GM12865 (cell line): ENCODE data around the gene USP6NL.

ENCODE experiments used
- DNase-seq: peaks from one replicate; pipeline ENCODE4 v3.0.0; 2010; ENCODE audit warnings: low read depth
- H3K4me3 ChIP-seq: 2 replicates; pipeline ENCODE4 v1.5.1; 2011; ENCODE audit warnings: mild to moderate bottlenecking, low read depth, low read length, control low read depth
- TF ChIP-seq, protein P1 (sequence below): IDR thresholded peaks from 2 replicates; pipeline ENCODE4 v1.5.1; 2011; ENCODE audit warnings: low read length, control low read depth, low read depth, inconsistent platforms; ENCODE audit not compliant: insufficient read depth; ENCODE audit errors: missing control alignments

Gene USP6NL

DNA sequence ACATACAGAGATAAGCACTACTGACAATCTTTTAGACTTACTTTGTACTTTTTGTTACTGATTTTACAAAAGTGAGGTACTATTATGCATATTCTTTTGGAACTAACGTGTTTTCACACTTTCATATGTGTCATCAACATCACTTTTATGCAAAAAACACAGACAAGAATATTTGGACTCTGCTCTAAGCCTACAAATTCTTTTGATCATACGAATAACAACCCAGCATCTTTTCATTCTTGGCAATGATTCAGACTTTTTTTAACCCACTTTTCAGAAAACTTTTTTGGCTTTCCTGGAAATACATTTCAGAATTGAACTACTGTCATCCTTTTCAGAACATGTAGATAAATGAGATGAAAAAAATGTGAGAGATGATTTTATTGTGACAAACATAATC lies 30.2 kb downstream of the USP6NL start:
- TF ChIP-seq, protein P1, sequence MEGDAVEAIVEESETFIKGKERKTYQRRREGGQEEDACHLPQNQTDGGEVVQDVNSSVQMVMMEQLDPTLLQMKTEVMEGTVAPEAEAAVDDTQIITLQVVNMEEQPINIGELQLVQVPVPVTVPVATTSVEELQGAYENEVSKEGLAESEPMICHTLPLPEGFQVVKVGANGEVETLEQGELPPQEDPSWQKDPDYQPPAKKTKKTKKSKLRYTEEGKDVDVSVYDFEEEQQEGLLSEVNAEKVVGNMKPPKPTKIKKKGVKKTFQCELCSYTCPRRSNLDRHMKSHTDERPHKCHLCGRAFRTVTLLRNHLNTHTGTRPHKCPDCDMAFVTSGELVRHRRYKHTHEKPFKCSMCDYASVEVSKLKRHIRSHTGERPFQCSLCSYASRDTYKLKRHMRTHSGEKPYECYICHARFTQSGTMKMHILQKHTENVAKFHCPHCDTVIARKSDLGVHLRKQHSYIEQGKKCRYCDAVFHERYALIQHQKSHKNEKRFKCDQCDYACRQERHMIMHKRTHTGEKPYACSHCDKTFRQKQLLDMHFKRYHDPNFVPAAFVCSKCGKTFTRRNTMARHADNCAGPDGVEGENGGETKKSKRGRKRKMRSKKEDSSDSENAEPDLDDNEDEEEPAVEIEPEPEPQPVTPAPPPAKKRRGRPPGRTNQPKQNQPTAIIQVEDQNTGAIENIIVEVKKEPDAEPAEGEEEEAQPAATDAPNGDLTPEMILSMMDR, result no peak
- H3K4me3 ChIP-seq, result no peak overlapping the region
- DNase-seq, result no peak

DNA sequence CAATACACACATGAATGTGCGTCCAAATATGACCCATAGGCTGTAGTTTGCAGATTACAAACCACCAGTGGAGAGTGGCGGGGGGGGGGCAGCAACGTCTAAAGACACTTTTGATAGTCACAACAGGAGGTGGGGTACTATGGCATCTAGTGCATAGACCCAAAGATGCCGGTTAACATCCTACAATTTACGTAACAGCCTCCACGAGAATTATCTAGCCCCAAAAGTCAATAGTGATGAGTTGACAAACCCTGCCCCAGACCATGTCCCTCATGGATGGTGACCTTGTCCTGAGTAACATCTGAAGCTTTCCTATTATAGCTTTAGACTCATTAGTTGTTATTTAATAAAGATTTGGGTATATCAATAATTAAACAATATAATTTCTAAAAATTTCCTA lies 31.6 kb downstream of the USP6NL start:
- H3K4me3 ChIP-seq, result no peak overlapping the region
- TF ChIP-seq, protein P1, result no peak
- DNase-seq, result no peak

DNA sequence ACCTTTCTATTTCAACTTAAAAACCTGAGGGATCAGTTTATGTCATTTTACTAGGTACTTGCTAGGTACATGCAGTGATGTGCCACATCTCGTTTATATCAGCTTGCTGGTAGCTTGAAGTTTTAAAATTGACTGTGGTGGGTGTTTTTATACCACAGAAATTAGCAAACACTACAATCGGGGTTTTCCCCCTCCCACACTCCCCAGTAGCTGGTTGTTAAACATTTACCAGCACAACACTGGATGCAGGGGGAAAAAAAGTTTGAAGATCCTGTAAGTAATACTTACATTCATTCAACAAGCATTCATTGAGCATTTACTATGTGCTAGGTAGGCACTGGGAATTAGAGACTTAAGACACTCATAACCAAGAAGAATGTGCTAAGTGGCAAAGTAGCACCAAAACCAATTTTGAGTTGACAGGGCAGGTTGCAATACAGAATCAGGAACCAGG lies 32.6 kb downstream of the USP6NL start:
- H3K4me3 ChIP-seq, result no peak overlapping the region
- DNase-seq, result peak; percentile 57
- TF ChIP-seq, protein P1, result no peak

DNA sequence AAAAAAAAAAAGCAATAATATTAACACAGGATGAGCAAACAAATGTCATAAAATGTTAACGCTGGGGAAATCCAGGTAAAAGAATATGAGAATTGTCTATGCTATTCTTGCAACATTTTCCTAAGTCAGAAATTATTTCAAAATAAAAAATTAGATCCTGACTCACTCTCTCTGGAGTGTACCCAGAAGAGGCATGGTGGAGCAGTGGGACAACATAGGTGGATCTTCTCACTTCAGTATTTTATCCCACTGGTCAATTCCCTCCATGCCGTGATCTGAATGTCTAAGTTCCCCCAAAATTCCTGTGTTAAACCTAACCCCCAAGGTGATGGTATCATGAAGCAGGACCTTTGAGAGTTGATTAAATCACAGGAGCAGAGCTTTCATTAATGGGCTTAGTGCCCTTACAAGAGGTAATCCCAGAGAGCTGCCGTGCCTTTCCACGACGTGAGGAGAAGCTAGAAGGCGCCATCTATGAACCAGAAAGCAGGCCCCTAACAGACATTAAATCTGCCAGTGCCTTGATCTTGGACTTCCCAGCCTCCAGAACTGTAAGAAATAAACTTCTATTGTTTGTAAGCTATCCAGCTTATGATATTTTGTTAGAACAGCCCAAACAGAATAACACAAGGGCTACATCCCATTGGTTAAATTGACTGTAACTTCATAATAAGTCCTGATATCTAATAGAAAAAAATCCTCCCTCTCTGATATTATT lies 35.2 kb downstream of the USP6NL start:
- H3K4me3 ChIP-seq, result no peak overlapping the region
- TF ChIP-seq, protein P1, result no peak
- DNase-seq, result no peak

DNA sequence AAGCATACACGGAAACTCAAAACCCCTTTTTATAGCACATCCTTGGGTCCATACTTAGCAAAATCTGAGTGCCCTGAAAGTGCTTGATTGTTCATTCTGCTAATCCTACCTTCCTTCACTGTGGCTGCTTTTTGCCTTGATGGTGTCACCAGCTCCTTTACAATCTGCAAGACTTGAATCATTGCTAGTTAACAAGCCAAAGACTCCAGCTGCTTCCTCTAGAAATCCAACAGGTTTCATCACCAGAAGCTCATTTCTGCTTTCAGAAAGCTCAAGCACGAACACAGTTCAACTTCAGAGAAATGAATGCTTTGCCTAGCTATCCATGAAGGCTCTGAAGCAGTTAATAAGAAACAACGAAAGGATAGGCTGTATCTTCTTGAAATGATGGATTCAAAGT lies 38.0 kb downstream of the USP6NL start:
- peak; percentile 68 for DNase-seq
- TF ChIP-seq, protein P1, result no peak
- peak overlapping the region; percentile 7 for H3K4me3 ChIP-seq

DNA sequence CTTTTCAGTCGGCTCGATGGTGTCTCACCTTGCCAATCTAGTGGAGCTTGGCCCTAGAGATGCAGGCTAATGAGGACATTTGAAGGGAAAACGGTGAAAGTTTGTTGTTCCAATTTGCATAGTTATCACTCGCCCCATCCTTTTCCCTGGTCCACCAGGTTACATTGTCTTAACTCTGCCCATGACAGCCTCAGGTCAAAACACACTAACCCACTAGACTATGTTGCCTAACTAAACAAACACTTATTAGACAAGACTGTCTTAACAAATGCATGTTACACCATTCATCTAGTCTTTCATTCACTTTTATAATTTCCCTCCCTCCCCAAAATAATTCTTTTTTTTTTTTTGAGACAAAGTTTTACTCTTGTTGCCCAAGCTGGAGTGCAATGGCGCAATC lies 40.7 kb downstream of the USP6NL start:
- DNase-seq, result no peak
- TF ChIP-seq, protein P1, result no peak
- no peak overlapping the region for H3K4me3 ChIP-seq

DNA sequence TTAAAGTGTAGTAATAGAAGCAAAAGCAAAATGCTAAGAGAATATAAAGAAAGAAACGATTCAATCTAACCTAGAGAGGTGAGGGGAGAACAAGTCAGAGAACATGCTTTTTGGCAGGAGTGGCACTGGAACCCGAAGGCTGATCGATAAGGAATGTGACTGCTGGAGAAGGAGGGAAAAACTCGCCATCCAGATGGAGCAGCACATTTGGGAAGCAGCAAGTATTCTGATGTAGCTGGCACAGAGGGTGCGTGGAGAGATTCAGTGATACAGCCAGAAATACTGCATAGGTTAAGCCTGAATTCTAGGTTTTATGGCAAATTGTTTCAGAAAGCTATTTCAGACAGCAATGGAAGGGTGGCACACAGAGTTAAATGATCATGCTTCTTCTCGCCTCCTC lies 42.0 kb downstream of the USP6NL start:
- no peak overlapping the region for H3K4me3 ChIP-seq
- DNase-seq, result no peak
- TF ChIP-seq, protein P1, result no peak
